ENCODE data around the gene ARPC5. TPM values are rescaled to one million over a fixed set of nuclear protein-coding genes. Genes with fewer than 3 reads are reported as not detected.

The ARPC5 gene
- total RNA-seq, 8 experiments from 2014 or later = 119 to 670 (median 172) TPM

DNA sequence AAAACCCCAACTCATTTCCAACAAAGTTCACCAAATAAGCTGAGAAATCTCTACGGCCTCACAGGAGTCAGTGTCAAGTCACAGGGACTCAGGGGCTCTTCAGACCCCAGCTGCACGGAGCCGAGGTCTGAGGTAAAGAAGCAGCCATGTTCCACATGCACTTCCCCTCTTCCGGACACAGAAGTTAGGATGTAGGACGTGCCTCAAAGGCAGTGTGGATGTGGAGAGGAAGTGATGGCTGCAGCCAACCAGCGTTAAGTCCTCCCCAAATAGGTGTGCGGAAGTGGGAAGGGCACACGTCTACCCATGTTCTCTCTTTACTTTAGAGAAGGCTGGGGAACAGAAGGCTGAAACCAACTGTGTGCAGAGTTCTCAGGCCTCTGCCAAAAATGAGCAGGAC, 30.8 kb downstream of the ARPC5 start:
- in situ Hi-C loops (cut with MboI; ENCODE audit: low pct_unique_long_range_greater_than_20kb in 2 of 9, low sequenced_read_pairs in 9 of 9, unreplicated experiment in 9 of 9) = loop anchor here in 1 of 9 experiments (25.0 kb wide), 1 partner anchor 318 kb away; no protein-coding TSS in a partner anchor
- ATAC-seq (replicated peaks in 6 of 8) = no peak
- WGBS, 10 experiments = 70 to 100% (median 93%) methylated on average over 2 to 5 of the region's 8 CpGs; no CpG with 5 or more reads in 3 of the 10 experiments
- no peak overlapping the region for H3K4me3 ChIP-seq
- no peaks in the 10 kb centered on the region for H3K4me1 ChIP-seq (replicated peaks in 1 of 2)
- no peak overlapping the region for H3K27ac ChIP-seq

DNA sequence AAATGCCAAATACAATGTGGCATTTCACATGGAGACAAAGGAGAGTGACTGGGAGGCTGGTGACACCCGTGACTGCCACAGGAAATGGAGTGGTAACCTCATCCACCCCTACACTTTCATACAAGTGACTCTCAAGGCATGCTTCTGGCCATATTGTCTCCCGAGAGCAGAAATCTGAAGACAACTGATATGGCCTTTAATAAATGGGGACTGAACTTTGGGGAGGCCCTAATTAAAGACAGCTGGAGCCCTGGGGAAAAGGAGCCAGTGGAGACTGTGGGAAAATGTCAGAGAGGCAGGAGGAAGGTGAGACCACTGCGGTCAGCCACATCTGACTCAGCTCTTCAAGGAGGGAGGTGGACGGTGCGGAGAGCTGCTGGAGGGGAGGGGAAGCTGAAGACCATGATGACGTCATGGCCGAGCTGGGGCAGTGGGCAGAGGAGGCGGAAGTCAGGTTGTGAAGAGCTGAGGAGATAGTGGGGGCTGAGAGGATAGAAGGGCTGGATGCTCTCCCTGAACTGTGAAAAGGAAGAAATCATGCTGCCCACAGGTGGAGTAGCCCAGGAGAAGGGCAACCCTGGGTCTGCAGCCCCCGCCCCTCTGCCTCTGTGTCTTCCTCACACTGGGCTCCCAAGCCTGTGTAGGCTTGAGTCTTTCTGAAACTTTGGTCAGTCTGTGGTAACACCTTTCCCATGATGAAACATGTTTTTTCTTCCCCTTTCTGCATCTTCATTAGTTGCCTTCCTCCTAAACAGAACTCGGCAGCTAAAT, 31.4 kb downstream of the ARPC5 start:
- in situ Hi-C loops (cut with MboI; ENCODE audit: low pct_unique_long_range_greater_than_20kb in 2 of 9, low sequenced_read_pairs in 9 of 9, unreplicated experiment in 9 of 9) = loop anchor here in 1 of 9 experiments (25.0 kb wide), 1 partner anchor 317 kb away; no protein-coding TSS in a partner anchor
- peak in 3 of 8 experiments; percentile 52 to 86 (median 74) for ATAC-seq (replicated peaks in 6 of 8)
- Histone ChIP-seq H3K27ac (no peak overlapping the region), H3K4me1 (replicated peaks in 1 of 2) (no peaks in the 10 kb centered on the region), H3K4me3 (no peak overlapping the region)
- WGBS, 10 experiments = 17 to 100% (median 75%) methylated on average over 1 to 10 of the region's 10 CpGs; no CpG with 5 or more reads in 2 of the 10 experiments

GRCh38 chr1:183602510-183602909, 33.1 kb downstream of the ARPC5 start:
- no peak for ATAC-seq (replicated peaks in 6 of 8)
- 80 to 100% (median 100%) methylated on average over 1 of the region's 1 CpG; no CpG with 5 or more reads in 5 of the 10 experiments for WGBS, 10 experiments
- in situ Hi-C loops (cut with MboI; ENCODE audit: low pct_unique_long_range_greater_than_20kb in 2 of 9, low sequenced_read_pairs in 9 of 9, unreplicated experiment in 9 of 9) = loop anchor here in 1 of 9 experiments (25.0 kb wide), 1 partner anchor 315 kb away; no protein-coding TSS in a partner anchor
- no peaks in the 10 kb centered on the region for H3K4me1 ChIP-seq (replicated peaks in 1 of 2)
- no peak overlapping the region for H3K27ac ChIP-seq
- H3K4me3 ChIP-seq = no peak overlapping the region

GRCh38 chr1:183600634-183601033, 34.9 kb downstream of the ARPC5 start:
- in situ Hi-C loops (cut with MboI; ENCODE audit: low pct_unique_long_range_greater_than_20kb in 2 of 9, low sequenced_read_pairs in 9 of 9, unreplicated experiment in 9 of 9) = loop anchor here in 1 of 9 experiments (25.0 kb wide), 1 partner anchor 313 kb away; no protein-coding TSS in a partner anchor
- H3K4me3 ChIP-seq = no peak overlapping the region
- ATAC-seq (replicated peaks in 6 of 8) = no peak
- H3K27ac ChIP-seq = no peak overlapping the region
- WGBS, 10 experiments = 0 to 100% (median 100%) methylated on average over 1 to 3 of the region's 3 CpGs; no CpG with 5 or more reads in 1 of the 10 experiments
- H3K4me1 ChIP-seq (replicated peaks in 1 of 2) = no peaks in the 10 kb centered on the region

DNA sequence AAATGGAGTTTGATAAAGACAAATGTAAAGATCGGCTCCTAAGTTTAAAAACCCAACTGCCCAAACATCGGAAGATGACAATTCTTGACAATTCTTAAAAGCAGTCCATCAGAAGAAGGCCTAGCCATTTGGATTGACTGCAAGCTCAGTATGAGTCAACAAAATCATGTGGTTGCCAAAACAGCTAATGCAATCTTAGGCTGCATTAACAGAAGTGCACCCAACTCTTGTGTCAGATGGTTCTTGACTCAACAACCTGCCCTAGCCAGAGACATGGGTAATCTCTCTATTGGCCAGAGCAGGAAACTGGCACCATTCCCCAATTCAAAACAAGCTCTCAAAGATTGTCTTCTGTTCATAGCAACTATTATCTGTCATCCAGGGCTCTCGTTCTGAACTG, 35.4 kb downstream of the ARPC5 start:
- WGBS, 10 experiments = 13 to 95% (median 82%) methylated on average over 1 to 3 of the region's 3 CpGs; no CpG with 5 or more reads in 1 of the 10 experiments
- peak in 2 of 8 experiments; percentile 85 to 87 for ATAC-seq (replicated peaks in 6 of 8)
- Histone ChIP-seq H3K4me3 (no peak overlapping the region), H3K4me1 (replicated peaks in 1 of 2) (no peaks in the 10 kb centered on the region), H3K27ac (no peak overlapping the region)
- in situ Hi-C loops (cut with MboI; ENCODE audit: low pct_unique_long_range_greater_than_20kb in 2 of 9, low sequenced_read_pairs in 9 of 9, unreplicated experiment in 9 of 9) = loop anchor here in 1 of 9 experiments (25.0 kb wide), 1 partner anchor 313 kb away; no protein-coding TSS in a partner anchor

- no peak overlapping the region for H3K4me3 ChIP-seq
- in situ Hi-C loops (cut with MboI; ENCODE audit: low pct_unique_long_range_greater_than_20kb in 2 of 9, low sequenced_read_pairs in 9 of 9, unreplicated experiment in 9 of 9) = no loop called here
Measured at GRCh38 chr1:183598386-183598785, 37.2 kb downstream of the ARPC5 start.

GRCh38 chr1:183597656-183598347, 37.8 kb downstream of the ARPC5 start:
- Histone ChIP-seq H3K4me3 (no peak overlapping the region), H3K4me1 (replicated peaks in 1 of 2) (no peaks in the 10 kb centered on the region), H3K27ac (no peak overlapping the region)
- WGBS, 10 experiments = 33 to 98% (median 63%) methylated on average over 2 to 5 of the region's 5 CpGs; no CpG with 5 or more reads in 3 of the 10 experiments
- in situ Hi-C loops (cut with MboI; ENCODE audit: low pct_unique_long_range_greater_than_20kb in 2 of 9, low sequenced_read_pairs in 9 of 9, unreplicated experiment in 9 of 9) = no loop called here
- ATAC-seq (replicated peaks in 6 of 8) = no peak

More at GRCh38 chr1:183598386-183598785, 37.2 kb downstream of the ARPC5 start:
- 29 to 83% (median 58%) methylated on average over 1 to 2 of the region's 2 CpGs; no CpG with 5 or more reads in 1 of the 10 experiments for WGBS, 10 experiments
- no peak overlapping the region for H3K27ac ChIP-seq
- no peaks in the 10 kb centered on the region for H3K4me1 ChIP-seq (replicated peaks in 1 of 2)
- peak in 1 of 8 experiments; percentile 62 for ATAC-seq (replicated peaks in 6 of 8)

DNA sequence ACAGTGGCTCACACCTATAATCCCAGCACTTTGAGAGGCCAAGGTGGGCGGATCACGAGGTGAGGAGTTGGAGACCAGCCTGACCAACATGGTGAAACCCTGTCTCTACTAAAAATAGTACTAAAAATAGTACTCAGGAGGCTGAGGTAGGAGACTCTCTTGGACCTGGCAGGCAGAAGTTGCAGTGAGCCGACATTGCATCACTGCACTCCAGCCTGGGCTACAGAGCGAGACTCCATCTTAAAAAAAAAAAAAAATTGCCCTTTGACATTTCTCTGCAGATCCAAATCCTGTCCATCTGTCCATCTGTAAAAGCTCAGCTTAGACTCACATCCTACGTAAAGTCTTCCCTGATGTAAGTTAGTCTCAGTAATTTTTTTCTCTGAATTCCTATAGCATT, 39.1 kb downstream of the ARPC5 start:
- Histone ChIP-seq H3K4me3 (no peak overlapping the region), H3K4me1 (replicated peaks in 1 of 2) (no peaks in the 10 kb centered on the region), H3K27ac (no peak overlapping the region)
- no peak for ATAC-seq (replicated peaks in 6 of 8)
- WGBS, 10 experiments = 75 to 100% (median 92%) methylated on average over 1 to 5 of the region's 5 CpGs
- in situ Hi-C loops (cut with MboI; ENCODE audit: low pct_unique_long_range_greater_than_20kb in 2 of 9, low sequenced_read_pairs in 9 of 9, unreplicated experiment in 9 of 9) = no loop called here

DNA sequence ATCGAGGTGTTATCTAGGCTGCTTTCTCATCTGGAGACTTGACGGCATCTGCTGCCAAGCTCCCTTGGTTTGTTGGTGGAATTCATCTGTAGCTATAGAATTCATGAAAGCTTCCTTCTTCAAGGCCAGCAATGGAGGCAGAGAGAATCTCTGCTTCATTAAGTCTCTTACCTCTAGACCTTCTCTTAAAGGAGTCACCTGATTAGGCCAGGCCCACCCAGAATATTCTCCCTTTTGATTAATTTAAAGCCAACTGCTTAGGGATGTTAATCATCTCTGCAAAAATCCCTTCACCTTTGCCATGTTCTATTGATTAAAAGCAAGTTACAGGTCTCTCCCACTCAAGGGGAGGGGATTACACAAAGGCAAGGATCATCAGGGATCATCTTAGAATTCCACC, 40.0 kb downstream of the ARPC5 start:
- in situ Hi-C loops (cut with MboI; ENCODE audit: low pct_unique_long_range_greater_than_20kb in 2 of 9, low sequenced_read_pairs in 9 of 9, unreplicated experiment in 9 of 9) = no loop called here
- H3K4me1 ChIP-seq (replicated peaks in 1 of 2) = no peaks in the 10 kb centered on the region
- ATAC-seq (replicated peaks in 6 of 8) = no peak
- 71 to 100% (median 86%) methylated on average over 1 to 2 of the region's 2 CpGs; no CpG with 5 or more reads in 5 of the 10 experiments for WGBS, 10 experiments
- no peak overlapping the region for H3K4me3 ChIP-seq
- H3K27ac ChIP-seq = no peak overlapping the region

GRCh38 chr1:183593356-183593755, 42.2 kb downstream of the ARPC5 start:
- 20 to 96% (median 82%) methylated on average over 1 to 3 of the region's 3 CpGs; no CpG with 5 or more reads in 1 of the 10 experiments for WGBS, 10 experiments
- in situ Hi-C loops (cut with MboI; ENCODE audit: low pct_unique_long_range_greater_than_20kb in 2 of 9, low sequenced_read_pairs in 9 of 9, unreplicated experiment in 9 of 9) = no loop called here
- H3K4me3 ChIP-seq = no peak overlapping the region
- no peak for ATAC-seq (replicated peaks in 6 of 8)
- no peak overlapping the region for H3K27ac ChIP-seq
- H3K4me1 ChIP-seq (replicated peaks in 1 of 2) = no peaks in the 10 kb centered on the region

GRCh38 chr1:183592733-183593132, 42.9 kb downstream of the ARPC5 start:
- in situ Hi-C loops (cut with MboI; ENCODE audit: low pct_unique_long_range_greater_than_20kb in 2 of 9, low sequenced_read_pairs in 9 of 9, unreplicated experiment in 9 of 9) = no loop called here
- Histone ChIP-seq H3K4me3 (no peak overlapping the region), H3K27ac (no peak overlapping the region), H3K4me1 (replicated peaks in 1 of 2) (no peaks in the 10 kb centered on the region)
- no peak for ATAC-seq (replicated peaks in 6 of 8)
- 78 to 100% (median 86%) methylated on average over 1 to 7 of the region's 7 CpGs; no CpG with 5 or more reads in 2 of the 10 experiments for WGBS, 10 experiments

- 20 to 100% (median 77%) methylated on average over 1 to 5 of the region's 6 CpGs; no CpG with 5 or more reads in 2 of the 10 experiments for WGBS, 10 experiments
Measured at GRCh38 chr1:183590244-183591191, 45.1 kb downstream of the ARPC5 start, which contains the start of gene NCF2. Gene NCF2 (minus strand): TSS chr1:183590459. CDS start chr1:183590329, 130 bp downstream.

More at GRCh38 chr1:183590244-183591191, 45.1 kb downstream of the ARPC5 start, which contains the start of gene NCF2:
- ATAC-seq (replicated peaks in 6 of 8) = peak in 2 of 8 experiments; percentile 84 to 92
- H3K4me3 ChIP-seq = no peak within 1 kb of the TSS
- in situ Hi-C loops (cut with MboI; ENCODE audit: low pct_unique_long_range_greater_than_20kb in 2 of 9, low sequenced_read_pairs in 9 of 9, unreplicated experiment in 9 of 9) = no loop called here
- no peaks in the 10 kb centered on the region for H3K4me1 ChIP-seq (replicated peaks in 1 of 2)
- no peak within 1 kb of the TSS for H3K27ac ChIP-seq
